NCI-H2029 treated with DMSO at 0.1 percent for 48 hours (cell line): Measurements from ENCODE around the gene UTS2R.
"Not testable (repeated sequence)": the region's sequence is repeated elsewhere in the genome, so short reads cannot be mapped to it uniquely, and the experiment has no call there.

ENCODE experiments used
- DNase-seq: peaks from one replicate; lab custom pipeline; 2025; lab: John Stamatoyannopoulos, UW

Gene UTS2R

DNA sequence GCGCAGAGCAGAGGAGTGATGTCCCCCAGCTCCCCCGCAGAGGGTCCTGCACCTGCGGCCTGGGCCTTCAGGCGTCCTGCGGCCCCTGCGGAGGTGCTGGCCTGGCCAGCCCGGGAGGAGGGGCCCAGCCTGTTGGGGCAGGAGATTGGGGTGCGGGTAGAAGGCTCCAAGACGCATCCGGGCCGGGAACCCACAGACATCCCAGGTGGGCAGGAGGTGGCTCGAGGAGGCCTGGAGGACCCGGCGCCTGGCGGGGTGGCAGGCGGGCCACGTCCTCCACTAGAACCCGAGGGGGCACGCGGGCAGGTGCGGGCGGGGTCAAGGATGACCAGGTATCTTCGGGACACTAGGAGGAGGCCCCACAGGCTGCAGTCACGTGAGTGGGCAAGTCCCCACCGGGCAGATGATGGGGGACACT is 37.4 kb upstream of the UTS2R start:
- no peak for DNase-seq

DNA sequence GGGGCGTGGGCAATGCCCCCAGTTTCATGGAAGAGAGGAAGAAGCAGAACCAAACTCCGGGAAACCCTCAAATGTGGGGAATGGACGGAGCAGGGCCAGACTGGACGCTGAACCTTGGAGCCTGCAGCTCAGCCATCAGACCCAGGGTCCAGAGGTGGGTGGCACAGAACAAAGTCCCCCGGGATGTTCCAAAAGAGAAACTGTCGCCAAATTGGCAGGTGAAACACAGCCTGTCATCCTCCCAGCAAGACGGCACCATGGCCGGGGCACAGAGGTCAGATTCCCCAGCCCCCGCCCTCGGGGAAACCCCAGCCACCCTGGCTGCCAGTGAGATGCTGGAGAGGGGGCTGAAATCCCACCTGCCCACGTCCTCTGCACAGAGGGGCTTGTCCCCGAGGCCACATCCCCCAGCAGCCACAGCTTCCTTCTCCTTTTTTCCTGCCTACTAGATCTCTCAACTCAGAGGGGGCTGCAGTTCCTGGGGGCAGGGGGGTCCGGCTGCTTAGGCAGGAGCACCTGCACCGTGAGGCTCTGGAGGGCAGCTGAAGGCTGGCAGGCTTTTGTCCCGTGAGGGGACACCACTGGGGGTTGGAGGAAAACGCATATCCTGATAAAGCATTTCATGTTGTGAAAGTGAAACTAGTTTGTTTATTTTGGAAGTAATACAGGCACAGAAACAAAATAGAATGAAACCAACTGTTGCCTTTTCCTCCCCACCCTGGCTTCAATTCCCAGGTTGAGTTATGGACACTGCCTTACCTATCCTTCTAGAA is 36.8 kb upstream of the UTS2R start:
- DNase-seq, result no peak

DNA sequence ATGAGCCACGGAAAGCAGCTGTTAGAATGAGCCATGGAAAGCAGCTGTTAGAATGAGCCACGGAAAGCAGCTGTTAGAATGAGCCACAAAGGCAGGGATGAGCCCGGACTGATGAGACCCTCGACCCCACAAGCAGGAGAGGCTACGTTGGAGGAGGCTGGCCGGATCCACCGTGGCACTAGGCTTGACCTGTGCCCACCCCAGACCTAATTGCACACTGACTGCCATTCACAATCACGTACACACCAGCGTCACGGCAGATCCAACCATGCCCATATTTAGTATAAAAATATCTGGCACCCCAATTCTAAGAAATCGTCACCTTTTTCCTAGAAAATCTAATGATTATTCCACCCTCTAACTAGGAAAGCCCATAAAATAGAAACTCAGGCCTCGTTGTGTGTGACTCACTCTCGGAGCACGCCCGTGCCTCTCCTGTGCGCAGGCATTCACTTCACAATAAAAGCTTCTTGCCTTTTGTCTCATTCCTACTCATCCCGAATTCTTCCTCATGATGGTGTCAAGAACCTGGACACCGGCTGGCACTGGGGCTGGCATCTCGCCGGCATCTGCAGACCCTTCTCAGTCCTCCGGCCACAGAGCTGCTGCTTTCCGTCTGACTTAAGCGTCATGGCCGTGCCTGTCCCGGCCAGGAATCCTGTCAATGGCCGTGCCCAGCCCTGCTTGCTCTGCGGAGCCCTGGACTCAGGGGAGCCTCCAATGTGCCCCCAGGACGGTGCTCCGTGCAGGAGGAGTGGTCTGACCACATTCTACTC is 32.5 kb upstream of the UTS2R start:
- no peak for DNase-seq

DNA sequence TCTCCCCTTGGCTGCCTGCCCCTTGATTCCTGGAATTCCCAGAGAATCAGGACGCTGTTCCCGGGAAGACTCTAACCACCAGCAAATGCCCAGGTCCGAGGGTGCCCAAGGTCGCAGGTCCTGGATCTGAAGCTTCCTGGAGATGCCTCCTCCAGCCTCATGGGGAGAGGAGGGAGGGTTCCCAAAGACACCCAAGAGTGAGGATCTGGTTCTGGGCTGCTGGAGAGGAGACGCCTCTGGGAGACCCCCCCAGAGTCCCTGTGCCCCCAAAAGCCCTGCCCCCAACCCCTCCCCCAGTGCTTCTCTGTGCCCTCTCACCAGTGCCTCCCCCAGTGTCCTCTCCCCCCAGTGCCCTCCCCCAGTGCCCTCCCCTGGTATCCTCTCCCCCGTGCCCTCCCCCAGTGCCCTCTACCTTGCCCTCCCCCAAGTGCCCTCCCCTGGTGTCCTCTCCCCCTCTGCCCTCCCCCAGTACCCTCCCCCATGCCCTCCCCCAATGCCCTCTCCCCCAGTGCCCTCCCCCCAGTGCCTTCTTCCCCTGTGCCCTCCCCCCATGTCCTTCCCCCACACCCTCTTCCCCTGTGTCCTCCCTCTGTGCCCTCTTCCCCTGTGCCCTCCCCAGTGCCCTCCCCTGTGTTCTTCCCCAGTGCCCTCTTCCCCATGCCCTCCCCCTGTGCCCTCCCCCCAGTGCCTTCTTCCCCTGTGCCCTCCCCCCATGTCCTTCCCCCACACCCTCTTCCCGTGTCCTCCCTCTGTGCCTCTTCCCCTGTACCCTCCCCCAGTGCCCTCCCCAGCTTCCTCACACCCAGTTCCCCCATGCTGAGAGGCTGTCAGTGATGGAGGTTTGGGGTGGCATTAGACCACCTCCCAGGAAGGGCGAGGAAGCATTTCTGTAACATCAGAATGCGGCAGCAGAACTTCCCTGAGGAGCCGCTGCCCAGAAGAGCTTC is 31.7 kb upstream of the UTS2R start:
- DNase-seq, result no peak

DNA sequence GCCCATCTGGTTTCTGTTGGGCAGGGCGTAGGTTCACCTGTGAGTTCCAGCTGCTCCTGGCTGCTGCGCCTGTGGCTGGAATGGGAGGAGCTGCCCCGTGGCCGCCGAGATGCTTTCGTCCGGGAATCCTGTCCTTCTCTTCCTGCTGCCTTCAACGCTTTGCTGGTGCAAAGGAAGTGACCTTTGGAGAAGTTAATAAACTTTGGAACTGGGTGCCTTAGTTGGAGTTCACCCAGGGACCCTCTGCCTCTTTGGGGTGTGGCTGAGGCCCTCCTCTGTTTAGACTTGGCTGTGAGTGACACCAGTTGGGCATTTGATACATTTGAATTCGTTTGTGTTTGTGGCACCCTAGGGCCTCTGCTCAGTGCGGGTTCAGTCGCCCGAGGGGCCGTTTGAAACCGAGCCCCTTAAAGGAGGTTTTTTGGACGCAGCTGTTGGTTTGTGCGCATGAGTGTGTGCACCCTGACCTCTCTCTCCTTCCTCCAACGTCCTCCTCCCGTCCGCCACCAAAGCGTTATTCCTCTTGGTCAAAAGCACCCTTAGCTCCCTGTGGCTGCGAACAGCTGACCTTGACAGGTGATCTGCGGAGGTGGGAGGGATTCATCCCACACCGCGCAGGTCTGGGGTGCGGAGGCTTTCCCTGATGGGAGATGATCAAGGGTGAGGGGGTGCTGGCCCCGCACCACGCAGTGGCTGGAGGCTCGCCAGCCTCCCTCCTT is 29.0 kb upstream of the UTS2R start:
- no peak for DNase-seq

DNA sequence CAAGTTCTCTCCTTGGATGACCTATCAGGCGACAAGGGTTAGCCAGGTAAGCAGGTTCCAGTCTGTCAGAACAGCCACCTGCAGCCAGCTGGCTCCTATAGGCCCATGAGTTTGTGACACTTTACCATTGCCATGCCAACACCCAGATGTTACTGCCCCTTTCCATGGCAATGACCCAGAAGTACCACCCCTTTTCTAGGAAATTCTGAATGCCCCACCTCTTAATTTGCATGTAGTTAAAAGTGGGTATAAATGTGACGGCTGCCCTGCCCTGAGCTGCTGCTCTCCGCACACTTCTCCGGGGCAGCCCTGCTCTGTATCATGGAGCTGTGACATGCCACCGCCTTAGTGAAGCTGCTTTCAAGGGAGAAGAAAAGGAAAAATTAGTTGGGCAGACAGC is 28.0 kb upstream of the UTS2R start:
- DNase-seq, result no peak

DNA sequence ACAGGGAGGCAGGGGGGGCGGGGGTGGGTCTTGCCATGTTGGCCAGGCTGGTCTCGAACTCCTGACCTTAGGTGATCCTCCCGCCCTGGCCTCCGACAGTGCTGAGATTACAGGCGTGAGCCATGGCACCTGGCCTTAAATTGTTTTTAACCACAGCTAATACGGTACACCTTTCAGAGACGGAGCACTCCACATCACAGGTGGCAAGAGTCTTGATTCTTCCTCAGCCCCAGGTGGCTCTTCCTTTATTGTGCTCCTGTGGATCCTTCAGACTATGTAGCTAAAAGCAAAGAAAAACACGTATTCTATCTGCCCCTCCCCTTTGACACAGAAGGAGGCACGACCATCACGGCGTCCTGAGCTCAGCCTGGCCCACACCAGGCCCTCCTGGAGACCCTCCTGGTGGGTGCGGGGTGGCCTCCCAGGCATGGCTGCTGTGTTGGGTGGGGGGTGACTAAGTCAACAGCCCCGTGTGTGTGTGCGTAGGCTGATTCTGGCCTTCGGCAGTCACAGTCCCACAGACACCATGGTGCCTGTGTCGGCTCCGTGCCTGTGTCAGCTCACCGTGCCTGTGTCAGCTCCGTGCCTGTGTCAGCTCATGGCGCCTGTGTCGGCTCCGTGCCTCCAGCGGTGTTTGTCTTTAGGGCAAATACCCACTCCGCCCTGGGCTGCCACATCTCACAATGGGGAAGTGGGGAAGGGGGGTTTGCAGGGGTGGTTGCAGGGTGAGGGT is 27.2 kb upstream of the UTS2R start:
- DNase-seq, result no peak

DNA sequence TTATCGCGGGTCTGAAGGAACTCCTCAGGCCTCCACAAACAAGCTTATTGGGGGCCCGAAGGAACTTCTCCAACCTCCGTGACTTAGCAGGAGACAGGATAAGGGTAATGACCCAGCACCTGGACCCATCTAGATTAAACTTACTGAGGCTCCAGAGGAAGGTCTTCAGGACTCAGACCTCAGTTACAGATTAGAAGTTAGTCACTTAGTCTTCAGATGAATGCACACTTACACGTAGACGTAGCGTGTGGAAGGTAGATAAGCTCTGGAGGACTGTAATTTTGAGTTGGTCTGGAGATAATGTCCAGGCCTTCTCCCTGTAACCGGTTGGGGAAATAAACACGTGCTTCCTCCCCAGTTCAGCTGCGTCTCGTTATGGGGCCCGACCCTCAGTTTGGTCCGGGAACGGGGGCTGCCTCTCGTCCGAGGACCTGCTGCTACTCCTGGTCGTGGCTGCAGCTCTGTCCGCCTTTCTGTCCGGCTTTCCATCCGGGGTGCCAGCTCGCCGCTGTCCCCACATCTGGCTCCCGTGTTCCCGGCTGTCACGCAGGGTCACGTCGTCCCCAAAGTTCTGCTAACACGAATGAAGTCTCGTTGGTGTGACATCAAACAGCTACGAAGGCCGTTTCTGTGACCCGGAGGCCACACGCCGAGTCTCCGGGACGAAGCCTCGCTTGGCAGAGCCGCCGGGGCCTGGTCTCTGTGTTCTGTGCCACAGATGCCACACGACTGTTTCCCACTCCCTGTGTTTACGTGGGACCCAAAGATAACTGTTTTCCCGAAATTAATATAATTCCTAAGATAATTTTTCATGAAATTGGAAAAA is 26.2 kb upstream of the UTS2R start:
- no peak for DNase-seq

DNA sequence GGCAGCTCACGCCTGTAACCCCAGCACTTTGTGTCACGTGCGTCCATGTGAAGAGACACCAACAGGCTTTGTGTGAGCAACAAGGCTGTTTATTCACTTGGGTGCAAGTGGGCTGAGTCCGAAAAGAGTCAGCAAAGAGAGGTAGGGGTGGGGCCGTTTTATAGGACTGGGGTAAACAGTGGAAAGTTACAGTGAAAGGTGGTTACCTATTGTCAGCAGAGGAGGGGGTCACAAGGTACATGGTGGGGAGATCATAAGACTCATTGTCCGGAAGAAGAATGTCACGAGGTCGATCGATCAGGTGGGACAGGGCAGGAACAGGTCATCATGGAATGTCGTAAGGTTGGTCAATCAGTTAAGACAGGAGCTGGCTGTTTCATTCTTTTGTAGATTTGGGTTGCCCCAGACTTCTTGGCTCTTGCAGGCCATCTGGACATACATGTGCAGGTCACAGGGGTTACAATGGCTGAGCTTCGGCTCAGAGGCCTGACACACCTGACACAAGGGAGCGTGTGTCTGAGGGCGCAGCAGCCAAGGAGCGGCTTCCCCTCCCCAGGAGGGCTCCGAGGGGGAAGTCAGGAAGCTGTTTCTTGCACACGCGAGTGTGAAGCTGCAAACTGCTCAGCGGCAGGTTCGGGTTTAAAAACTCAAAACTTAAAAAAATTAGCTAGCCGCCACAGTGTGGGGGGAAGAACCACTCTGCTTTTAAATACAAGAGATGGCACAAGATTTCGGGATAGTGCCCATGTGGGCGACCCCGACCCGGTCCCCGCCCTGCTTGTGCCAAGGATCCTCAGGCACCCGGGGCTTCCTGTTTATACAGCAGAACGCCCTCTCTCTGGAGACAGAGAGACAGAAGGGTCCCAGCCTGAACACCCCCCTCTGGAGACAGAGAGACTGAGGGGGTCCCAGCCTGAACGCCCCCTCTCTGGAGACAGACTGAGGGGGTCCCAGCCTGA is 24.9 kb upstream of the UTS2R start:
- no peak for DNase-seq

DNA sequence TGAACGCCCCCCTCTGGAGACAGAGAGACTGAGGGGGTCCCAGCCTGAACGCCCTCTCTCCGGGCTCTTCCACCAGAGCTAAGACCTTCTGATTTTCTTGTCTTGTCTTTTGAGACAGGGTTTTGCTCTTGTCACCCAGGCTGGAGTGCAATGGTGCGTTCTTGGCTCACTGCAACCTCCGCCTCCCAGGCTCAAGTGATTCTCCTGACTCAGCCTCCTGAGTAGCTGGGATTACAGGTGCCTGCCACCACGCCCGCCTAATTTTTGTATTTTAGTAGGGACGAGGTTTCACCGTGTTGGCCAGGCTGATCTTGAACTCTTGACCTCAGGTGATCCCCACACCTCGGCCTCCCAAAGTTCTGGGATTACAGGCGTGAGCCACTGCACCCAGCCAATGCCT is 23.6 kb upstream of the UTS2R start:
- DNase-seq, result not testable (repeated sequence)

DNA sequence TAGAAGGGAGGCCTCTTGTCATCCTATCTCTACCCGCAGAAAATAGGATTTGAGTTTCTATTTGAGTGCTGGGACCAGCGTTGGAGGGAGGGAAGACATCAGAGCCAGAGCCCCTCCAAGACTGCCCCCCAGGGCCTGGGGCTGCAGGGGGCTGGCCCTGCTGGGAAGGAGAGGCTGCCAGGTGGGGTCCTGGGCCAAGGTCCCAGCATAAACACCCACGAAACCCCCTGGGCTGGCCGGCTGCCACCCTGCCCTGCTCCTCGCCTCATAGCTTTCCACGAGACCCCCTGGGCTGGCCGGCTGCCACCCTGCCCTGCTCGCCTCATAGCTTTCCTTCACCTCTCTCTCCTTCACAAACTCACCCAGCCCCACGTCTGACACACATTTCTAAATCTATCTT is 23.1 kb upstream of the UTS2R start:
- DNase-seq, result no peak

DNA sequence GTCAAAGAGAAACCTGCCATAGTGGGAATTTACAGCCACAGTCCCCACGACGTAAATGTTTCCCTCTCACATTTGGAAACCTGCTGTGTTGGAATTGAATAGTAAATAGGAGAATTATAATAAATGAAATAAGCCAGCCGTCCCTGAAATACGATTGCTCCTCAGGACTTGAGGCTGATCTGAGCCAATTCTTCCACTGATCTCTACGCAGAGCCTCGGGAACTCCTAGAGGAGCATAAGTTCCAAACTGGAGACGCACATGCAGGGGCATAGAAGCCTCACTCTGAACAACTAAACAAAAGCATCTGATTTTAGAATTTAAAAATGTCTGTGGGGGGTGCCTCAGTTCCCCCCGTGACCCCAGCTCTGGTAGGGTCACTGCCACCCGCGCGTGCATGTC is 22.7 kb upstream of the UTS2R start:
- DNase-seq, result no peak

DNA sequence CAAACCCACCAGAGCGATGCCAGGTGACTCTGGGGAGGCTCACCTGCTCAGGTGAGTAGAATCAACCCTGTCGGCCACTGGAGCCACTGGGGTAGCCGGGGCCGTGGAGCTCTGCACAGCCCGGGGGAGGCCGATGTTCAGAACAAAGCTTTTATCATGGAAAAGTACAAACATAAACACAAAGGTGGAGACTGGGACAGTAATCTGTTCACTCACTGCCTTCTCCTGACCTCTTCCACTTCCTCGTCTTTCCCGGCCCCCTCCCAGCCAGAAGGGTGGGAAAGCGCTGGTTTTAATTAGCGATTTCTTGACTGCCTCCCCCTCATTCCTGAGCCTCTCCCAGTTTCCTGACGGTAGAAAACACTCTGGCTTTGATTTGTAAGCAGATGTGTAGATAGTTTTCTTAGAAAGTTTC is 22.3 kb upstream of the UTS2R start:
- no peak for DNase-seq

DNA sequence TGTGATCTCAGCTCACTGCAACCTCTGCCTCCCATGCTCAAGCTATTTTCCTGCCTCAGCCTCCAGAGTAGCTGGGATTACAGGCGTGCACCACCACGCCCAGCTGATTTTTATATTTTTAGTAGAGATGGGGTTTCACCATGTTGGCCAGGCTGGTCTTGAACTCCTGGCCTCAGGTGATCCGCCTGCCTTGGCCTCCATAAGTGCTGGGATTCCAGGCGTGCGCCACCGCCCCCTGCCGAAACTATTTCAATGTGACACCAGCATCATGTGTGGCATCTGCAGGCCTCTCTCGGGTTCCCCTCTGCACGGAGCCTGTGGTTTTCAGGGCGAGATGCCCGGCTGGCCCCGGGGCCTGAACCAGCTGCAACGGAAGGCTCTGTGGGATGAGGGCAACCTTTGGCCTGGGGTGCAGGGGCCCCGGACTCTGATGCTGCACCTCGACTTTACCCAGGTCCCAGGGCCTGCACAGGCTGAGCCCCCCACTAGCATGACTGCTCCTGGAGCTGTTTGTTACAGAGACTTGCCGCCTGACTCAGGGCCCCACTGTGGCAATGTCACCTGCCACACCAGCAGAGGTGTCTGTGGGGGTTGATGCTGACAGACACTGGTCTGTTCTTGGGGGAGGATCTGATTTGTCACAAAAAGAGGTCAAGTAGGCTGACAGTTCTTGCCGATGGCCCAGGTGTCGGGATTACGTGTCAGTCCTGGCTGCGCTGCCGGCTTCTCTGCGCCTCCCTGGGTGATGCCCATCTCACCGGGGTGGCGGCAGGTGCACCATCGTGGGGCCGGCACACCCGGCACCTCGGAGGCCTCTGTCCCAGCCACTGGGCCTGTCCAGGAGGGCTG is 21.2 kb upstream of the UTS2R start:
- no peak for DNase-seq

DNA sequence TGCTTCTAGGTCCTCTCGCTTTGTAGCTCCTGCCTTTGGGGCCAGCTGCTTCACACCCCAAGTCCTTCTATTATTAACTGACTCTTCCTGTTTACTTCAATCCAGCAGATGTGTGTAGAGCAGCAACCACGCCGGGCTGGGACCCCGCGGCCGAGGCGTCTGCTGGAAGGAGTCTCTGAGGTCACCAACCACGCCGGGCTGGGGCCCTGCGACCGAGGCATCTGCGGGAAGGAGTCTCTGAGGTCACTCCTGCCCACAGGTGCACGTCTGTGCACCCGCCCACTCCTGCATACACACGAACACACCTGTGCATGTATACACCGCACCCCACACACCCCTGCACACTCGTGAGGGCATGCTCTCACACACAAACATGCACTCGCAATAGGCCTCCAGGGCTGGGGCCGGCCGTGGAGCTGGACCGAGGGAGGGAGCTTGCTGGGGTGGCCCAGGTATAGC is 20.3 kb upstream of the UTS2R start:
- DNase-seq, result no peak

DNA sequence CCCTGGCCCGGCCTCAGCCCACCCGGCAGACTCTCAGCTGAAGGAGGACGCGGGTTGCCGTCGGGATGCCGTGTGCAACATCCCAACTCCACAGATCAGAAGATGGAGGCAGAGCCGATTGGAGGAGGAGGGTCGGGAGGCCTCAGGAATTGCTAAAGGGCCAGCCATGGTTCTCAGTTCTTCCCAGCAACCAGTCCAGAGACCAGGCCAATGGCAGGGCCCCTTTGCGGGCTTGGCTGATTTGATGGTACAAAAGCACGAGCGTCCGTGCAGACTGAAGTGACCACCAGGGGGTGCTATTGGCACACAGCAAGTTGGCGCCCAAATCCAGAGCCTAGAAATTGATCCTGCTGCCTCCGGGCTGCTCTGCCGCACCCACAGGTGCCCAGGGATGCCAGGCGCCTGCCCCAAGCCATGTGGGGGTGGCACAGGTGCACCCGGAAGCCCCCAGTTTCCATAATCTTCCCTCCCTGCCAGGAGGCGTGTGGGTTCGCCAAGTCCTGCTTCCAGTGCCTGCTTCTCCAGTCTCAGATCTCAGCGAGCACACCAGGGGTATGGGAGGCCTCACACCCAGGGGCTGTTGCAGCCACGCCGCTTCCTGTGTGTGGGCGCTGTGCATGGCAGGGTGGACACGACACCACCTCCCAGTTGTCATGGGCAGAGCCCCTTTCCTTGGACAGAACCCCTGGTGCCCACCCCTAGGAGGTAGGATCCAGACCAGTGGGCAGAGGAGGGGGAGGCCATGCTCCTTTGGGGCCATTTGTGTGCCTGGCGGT is 19.7 kb upstream of the UTS2R start:
- no peak for DNase-seq

DNA sequence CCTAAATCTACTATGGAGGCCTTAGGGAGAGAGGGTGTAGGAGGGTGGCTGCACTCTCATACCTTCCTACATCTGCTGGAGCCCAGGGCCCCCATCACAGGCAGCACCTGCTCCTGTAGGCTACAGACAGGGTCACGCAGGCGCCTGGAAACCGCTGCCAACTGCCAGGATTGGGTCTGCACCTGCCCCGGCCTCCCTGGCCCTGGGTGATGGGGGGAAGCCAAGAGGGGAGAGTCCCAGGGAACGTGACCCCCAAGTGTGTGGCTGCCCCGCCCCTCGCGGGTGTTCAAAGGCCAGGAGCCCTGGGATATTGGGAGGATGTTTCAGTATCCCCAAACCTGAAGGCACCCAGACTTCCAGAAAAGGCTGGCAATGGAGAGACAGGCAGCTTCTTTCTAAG is 18.1 kb upstream of the UTS2R start:
- no peak for DNase-seq
